Gastrocnemius medialis (tissue), 4 donors: ENCODE results near the gene DPYSL3. TPM values are rescaled to one million over a fixed set of nuclear protein-coding genes. Genes with fewer than 3 reads are reported as not detected.
"Not testable (repeated sequence)": the region's sequence is repeated elsewhere in the genome, so short reads cannot be mapped to it uniquely, and the experiment has no call there.

Experiments used
- ATAC-seq, 2 donors: fragments of 150-250 bp; one replicate each; pipeline ENCODE4 v1.9.1; 2016
- DNase-seq, 2 donors: peaks; one replicate each; pipeline ENCODE4 v3.0.0-alpha.2; 2019
- H3K27ac ChIP-seq, 4 donors: fragments of 200-600 bp; sonication (generic); 1 replicate in 1 of 4; 2 replicates in 3 of 4; pipeline ENCODE4 v1.5.1; 2016 to 2018; ENCODE audit warnings: mild to moderate bottlenecking in 2 of 4, moderate library complexity in 1 of 4
- H3K27me3 ChIP-seq, 3 donors: fragments of 200-600 bp; sonication (generic) in 2 of 3; 1 replicate in 1 of 3; 2 replicates in 2 of 3; pipeline versions ENCODE4 v1.5.1 to v1.6.0; 2016 to 2019; ENCODE audit warnings: mild to moderate bottlenecking in 1 of 3, moderate library complexity in 1 of 3
- H3K36me3 ChIP-seq, 2 donors: fragments of 200-600 bp; sonication (generic) in 1 of 2; one replicate each; pipeline ENCODE4 v1.5.1; 2017 to 2018
- H3K4me1 ChIP-seq, 2 donors: fragments of 200-600 bp; sonication (generic) in 1 of 2; one replicate each; pipeline ENCODE4 v1.5.1; 2016 to 2017; ENCODE audit warnings: mild to moderate bottlenecking in 2 of 2
- H3K4me3 ChIP-seq, 4 donors: fragments of 200-600 bp; sonication (generic) in 3 of 4; 1 replicate in 1 of 4; 2 replicates in 3 of 4; pipeline ENCODE4 v1.5.1; 2016 to 2019; ENCODE audit warnings: mild to moderate bottlenecking in 2 of 4
- H3K9me3 ChIP-seq, 3 donors: fragments of 200-600 bp; sonication (generic) in 2 of 3; 1 replicate in 1 of 3; 2 replicates in 2 of 3; pipeline ENCODE4 v1.5.1; 2016 to 2019
- POLR2A ChIP-seq, 2 donors: fragments of 450-650 bp; IDR thresholded peaks; one replicate each; pipeline ENCODE4 v1.6.1; 2017; ENCODE audit warnings: antibody characterized with exemption in 2 of 2, mild to moderate bottlenecking in 2 of 2, moderate library complexity in 2 of 2
- in situ Hi-C, 4 donors: fragments of 200-750 bp; cut with MboI; loops; one replicate each; pipeline versions ENCODE4 v1.15.0 to v1.8.0; 2017; ENCODE audit warnings: low sequenced_read_pairs in 4 of 4
- intact Hi-C: fragments of 100-400 bp; cut with DNase I; formaldehyde crosslinking; loops from one replicate; pipeline ENCODE4 v1.15.1; 2023; ENCODE audit warnings: low total_unique reads
- total RNA-seq, 4 donors: library from RNA; depleted of rRNA; stranded (reverse); fragments of >200 nt; gene quantifications; one replicate each; pipeline versions ENCODE4 v1.1.0 to v1.2.3, GENCODE V29; 2016
- TF ChIP-seq, protein P1 (sequence below), 5 experiments: fragments of 450-650 bp in 3 of 5; fragments of 200-600 bp in 2 of 5; sonication (generic) in 2 of 5; IDR thresholded peaks in 4 of 5; conservative IDR thresholded peaks in 1 of 5; 1 replicate in 4 of 5; 2 replicates in 1 of 5; pipeline ENCODE4 v1.5.1; 2016 to 2019; ENCODE audit warnings: antibody characterized with exemption in 5 of 5, mild to moderate bottlenecking in 3 of 5, moderate library complexity in 3 of 5

DPYSL3 gene
- total RNA-seq, 4 donors from 2014 or later, result 11.7 to 45.8 (median 26.0) TPM

GRCh38 chr5:147369742-147370374, 140.0 kb downstream of the DPYSL3 start:
- Histone ChIP-seq H3K27me3 (no peaks in the 10 kb centered on the region), H3K4me3 (no peak overlapping the region), H3K36me3 (no peaks in the 10 kb centered on the region), H3K4me1 (no peaks in the 10 kb centered on the region), H3K27ac (no peak overlapping the region), H3K9me3 (no peaks in the 10 kb centered on the region)
- intact Hi-C loops (loop anchor here (2.0 kb wide), 1 partner anchor 145 kb away; no protein-coding TSS in a partner anchor), in situ Hi-C loops (loop anchor here in 1 of 4 donors (10.0 kb wide), 1 partner anchor 155 kb away; no protein-coding TSS in a partner anchor)
- DNase-seq (no peak), ATAC-seq (no peak)
- no peak for TF ChIP-seq POLR2A (IDR thresholded peaks at IDR 0.05)
- TF ChIP-seq, protein P1, sequence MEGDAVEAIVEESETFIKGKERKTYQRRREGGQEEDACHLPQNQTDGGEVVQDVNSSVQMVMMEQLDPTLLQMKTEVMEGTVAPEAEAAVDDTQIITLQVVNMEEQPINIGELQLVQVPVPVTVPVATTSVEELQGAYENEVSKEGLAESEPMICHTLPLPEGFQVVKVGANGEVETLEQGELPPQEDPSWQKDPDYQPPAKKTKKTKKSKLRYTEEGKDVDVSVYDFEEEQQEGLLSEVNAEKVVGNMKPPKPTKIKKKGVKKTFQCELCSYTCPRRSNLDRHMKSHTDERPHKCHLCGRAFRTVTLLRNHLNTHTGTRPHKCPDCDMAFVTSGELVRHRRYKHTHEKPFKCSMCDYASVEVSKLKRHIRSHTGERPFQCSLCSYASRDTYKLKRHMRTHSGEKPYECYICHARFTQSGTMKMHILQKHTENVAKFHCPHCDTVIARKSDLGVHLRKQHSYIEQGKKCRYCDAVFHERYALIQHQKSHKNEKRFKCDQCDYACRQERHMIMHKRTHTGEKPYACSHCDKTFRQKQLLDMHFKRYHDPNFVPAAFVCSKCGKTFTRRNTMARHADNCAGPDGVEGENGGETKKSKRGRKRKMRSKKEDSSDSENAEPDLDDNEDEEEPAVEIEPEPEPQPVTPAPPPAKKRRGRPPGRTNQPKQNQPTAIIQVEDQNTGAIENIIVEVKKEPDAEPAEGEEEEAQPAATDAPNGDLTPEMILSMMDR (IDR thresholded peaks at IDR 0.05 in 4 of 5, conservative IDR thresholded peaks at IDR 0.05 in 1 of 5), result peak in 2 of 5 experiments; percentile 23 to 40

DNA sequence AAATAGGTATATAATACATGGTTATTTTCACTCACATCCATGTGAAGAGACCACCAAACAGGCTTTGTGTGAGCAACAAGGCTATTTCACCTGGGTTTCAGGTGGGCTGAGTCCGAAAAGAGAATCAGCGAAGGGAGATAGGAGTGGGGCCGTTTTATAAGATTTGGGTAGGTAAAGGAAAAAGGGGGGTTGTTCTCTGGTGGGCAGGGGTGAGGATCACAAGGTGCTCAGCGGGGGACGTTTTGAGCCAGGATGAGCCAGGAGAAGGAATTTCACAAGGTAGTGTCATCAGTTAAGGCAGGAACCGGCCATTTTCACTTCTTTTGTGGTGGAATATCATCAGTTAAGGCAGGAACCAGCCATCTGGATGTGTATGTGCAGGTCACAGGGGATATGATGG, 142.5 kb downstream of the DPYSL3 start:
- H3K4me3 ChIP-seq, DNase-seq, H3K36me3 ChIP-seq, ATAC-seq, H3K4me1 ChIP-seq, intact Hi-C loops, H3K9me3 ChIP-seq, H3K27me3 ChIP-seq, H3K27ac ChIP-seq: not testable (repeated sequence)
- in situ Hi-C loops, result loop anchor here in 1 of 4 donors (10.0 kb wide), 1 partner anchor 153 kb away; no protein-coding TSS in a partner anchor

DNA sequence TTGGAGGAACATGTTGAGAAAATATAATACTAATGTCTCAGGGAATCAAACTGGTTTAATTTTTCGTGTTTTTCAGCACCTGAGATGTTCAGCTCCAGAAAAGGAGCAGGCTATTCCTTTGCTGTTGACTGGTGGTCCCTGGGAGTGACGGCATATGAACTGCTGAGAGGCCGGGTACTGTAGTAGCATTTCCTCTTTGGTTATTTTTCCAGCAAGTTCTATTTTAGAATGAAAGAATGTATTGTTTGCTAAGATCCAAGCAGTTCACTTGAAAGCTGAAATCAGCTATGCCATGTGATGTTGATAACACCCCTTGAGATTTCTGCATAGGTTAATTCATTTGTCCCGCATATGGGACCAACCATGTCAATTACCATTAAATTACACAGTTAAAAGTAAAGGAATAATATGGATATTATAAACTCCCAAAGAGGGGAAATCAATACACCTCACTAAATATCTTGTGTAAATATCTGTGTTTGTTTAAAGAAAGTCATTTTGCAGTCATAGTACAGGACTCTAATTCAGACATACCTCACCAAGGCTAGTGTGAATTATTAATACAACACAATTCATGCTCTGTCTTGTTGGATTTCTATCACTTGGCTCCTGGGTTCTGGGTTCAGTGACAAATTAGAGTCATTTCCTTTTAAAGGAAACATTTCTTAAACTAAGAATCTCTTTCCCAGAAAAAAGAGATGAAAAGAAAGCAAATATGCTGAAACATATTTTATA, 148.3 kb downstream of the DPYSL3 start:
- H3K36me3 ChIP-seq, result no peaks in the 10 kb centered on the region
- no peak overlapping the region for H3K27ac ChIP-seq
- in situ Hi-C loops, result loop anchor here in 2 of 4 donors (5.0 to 10.0 kb wide), 2 partner anchors 134 to 147 kb away; no protein-coding TSS in a partner anchor
- ATAC-seq (no peak), DNase-seq (no peak)
- no peaks in the 10 kb centered on the region for H3K9me3 ChIP-seq
- intact Hi-C loops, result no loop called here
- no peaks in the 10 kb centered on the region for H3K4me1 ChIP-seq
- TF ChIP-seq POLR2A (IDR thresholded peaks at IDR 0.05), result no peak
- TF ChIP-seq, protein P1 (IDR thresholded peaks at IDR 0.05 in 4 of 5, conservative IDR thresholded peaks at IDR 0.05 in 1 of 5), result no peak
- H3K4me3 ChIP-seq, result no peak overlapping the region
- no peaks in the 10 kb centered on the region for H3K27me3 ChIP-seq

DNA sequence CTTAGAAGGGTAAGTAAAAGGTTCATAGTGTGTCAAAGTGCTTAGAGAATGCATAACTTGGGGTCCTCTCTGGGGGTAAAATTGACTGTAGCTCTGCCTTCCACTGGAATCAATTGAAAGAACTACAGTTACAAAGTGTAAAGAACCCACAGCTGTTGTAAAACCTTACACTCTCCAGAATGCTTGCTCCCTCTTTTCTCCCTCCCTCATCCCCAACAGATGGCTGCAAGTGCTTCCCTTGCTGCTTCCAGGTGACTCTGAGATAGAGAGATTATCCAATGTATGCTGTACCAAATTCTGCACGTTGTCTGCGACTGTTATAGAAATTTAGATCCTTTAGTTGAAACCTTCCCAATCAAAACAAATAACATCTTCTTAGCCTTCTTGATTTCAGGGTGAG, 149.1 kb downstream of the DPYSL3 start:
- Histone ChIP-seq H3K27me3 (no peaks in the 10 kb centered on the region), H3K9me3 (no peaks in the 10 kb centered on the region), H3K27ac (no peak overlapping the region), H3K36me3 (no peaks in the 10 kb centered on the region), H3K4me1 (no peaks in the 10 kb centered on the region), H3K4me3 (no peak overlapping the region)
- TF ChIP-seq, protein P1 (IDR thresholded peaks at IDR 0.05 in 4 of 5, conservative IDR thresholded peaks at IDR 0.05 in 1 of 5), result no peak
- no peak for TF ChIP-seq POLR2A (IDR thresholded peaks at IDR 0.05)
- intact Hi-C loops (no loop called here), in situ Hi-C loops (loop anchor here in 2 of 4 donors (5.0 to 10.0 kb wide), 2 partner anchors 134 to 146 kb away; no protein-coding TSS in a partner anchor)
- ATAC-seq (no peak), DNase-seq (no peak)

DNA sequence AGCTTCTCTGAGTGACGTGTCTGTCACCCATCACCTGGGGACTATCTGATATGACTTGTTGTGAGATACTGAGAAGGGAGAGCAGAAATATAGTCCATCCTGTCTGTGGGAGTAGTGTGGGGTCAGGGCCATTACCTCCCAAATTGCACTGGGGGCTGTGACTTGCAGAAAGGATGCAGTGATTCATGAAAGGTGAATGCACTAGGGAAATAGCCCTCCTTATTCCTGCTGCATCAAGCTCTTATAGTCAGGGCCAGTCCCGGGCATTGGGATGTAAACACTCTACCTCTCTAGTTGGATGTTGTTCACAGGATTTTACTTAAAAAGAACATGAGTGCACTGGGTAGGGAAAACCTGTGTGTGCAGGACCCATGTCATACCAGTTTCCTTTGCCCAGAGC, 150.3 kb downstream of the DPYSL3 start:
- no peaks in the 10 kb centered on the region for H3K36me3 ChIP-seq
- no peaks in the 10 kb centered on the region for H3K4me1 ChIP-seq
- H3K27ac ChIP-seq, result no peak overlapping the region
- in situ Hi-C loops (no loop called here), intact Hi-C loops (no loop called here)
- no peaks in the 10 kb centered on the region for H3K27me3 ChIP-seq
- no peak overlapping the region for H3K4me3 ChIP-seq
- no peak for TF ChIP-seq POLR2A (IDR thresholded peaks at IDR 0.05)
- TF ChIP-seq, protein P1 (IDR thresholded peaks at IDR 0.05 in 4 of 5, conservative IDR thresholded peaks at IDR 0.05 in 1 of 5), result no peak
- DNase-seq, result no peak
- ATAC-seq, result no peak
- H3K9me3 ChIP-seq, result no peaks in the 10 kb centered on the region
